Hepatocyte (in vitro differentiated cells): Measurements from ENCODE around the gene RUNX1. TPM values are rescaled to one million over a fixed set of nuclear protein-coding genes. Genes with fewer than 3 reads are reported as not detected.
"Not testable (repeated sequence)": the region's sequence is repeated elsewhere in the genome, so short reads cannot be mapped to it uniquely, and the experiment has no call there.

Experiments
- DNase-seq: peaks from one replicate; pipeline ENCODE4 v3.0.0-alpha.2; 2016; ENCODE audit warnings: low spot score
- H2AFZ ChIP-seq: fragments of 200-600 bp; sonication (generic); 2 replicates; pipeline ENCODE4 v1.6.0; 2016; ENCODE audit warnings: antibody characterized with exemption, mild to moderate bottlenecking
- H3K27ac ChIP-seq: fragments of 200-600 bp; sonication (generic); 2 replicates; pipeline ENCODE4 v1.5.1; 2016; ENCODE audit warnings: mild to moderate bottlenecking
- H3K27me3 ChIP-seq: fragments of 200-600 bp; sonication (generic); 2 replicates; pipeline ENCODE4 v1.6.1; 2016
- H3K36me3 ChIP-seq: fragments of 200-600 bp; sonication (generic); replicated peaks from 2 replicates; pipeline ENCODE4 v1.5.1; 2016; ENCODE audit warnings: low read depth; ENCODE audit not compliant: insufficient read depth
- H3K4me1 ChIP-seq: fragments of 200-600 bp; sonication (generic); 2 replicates; pipeline ENCODE4 v1.5.1; 2016; ENCODE audit warnings: mild to moderate bottlenecking, moderate library complexity; ENCODE audit not compliant: insufficient read depth
- H3K4me2 ChIP-seq: fragments of 200-600 bp; sonication (generic); 2 replicates; pipeline ENCODE4 v1.6.0; 2016
- H3K4me3 ChIP-seq: fragments of 200-600 bp; sonication (generic); 2 replicates; pipeline ENCODE4 v1.5.1; 2016; ENCODE audit warnings: mild to moderate bottlenecking
- H3K79me2 ChIP-seq: fragments of 200-600 bp; sonication (generic); 2 replicates; pipeline ENCODE4 v1.6.0; 2017; ENCODE audit warnings: mild to moderate bottlenecking
- H3K9me2 ChIP-seq: fragments of 200-600 bp; sonication (generic); replicated peaks from 2 replicates; pipeline ENCODE4 v1.6.0; 2017; ENCODE audit warnings: mild to moderate bottlenecking; ENCODE audit not compliant: insufficient read depth
- H3K9me3 ChIP-seq: fragments of 200-600 bp; sonication (generic); 2 replicates; pipeline ENCODE4 v1.5.1; 2016; ENCODE audit warnings: low read depth, mild to moderate bottlenecking
- H4K20me1 ChIP-seq: fragments of 200-600 bp; sonication (generic); 2 replicates; pipeline ENCODE4 v1.6.0; 2016; ENCODE audit warnings: mild to moderate bottlenecking; ENCODE audit not compliant: insufficient read depth, poor library complexity, severe bottlenecking
- CTCF ChIP-seq: fragments of 200-600 bp; sonication (generic); IDR thresholded peaks from 2 replicates; pipeline ENCODE4 v1.5.1; 2016; ENCODE audit warnings: antibody characterized with exemption, mild to moderate bottlenecking; ENCODE audit not compliant: poor library complexity
- EZH2 ChIP-seq: fragments of 200-600 bp; sonication (generic); IDR thresholded peaks from 2 replicates; pipeline ENCODE4 v1.6.1; 2016; ENCODE audit warnings: antibody characterized with exemption, mild to moderate bottlenecking, borderline replicate concordance
- EZH2phosphoT487 ChIP-seq: fragments of 200-600 bp; sonication (generic); IDR thresholded peaks from one replicate; pipeline ENCODE4 v1.6.1; 2018; ENCODE audit warnings: antibody characterized with exemption, mild to moderate bottlenecking, low read depth, moderate library complexity; ENCODE audit not compliant: unreplicated experiment, severe bottlenecking
- WGBS: methylation state at CpG from one replicate; pipeline ENCODE4 v1.1.6; 2016; ENCODE audit warnings: low lambda C conversion rate; ENCODE audit errors: missing lambda C conversion rate; 5-methylcytosine and 5-hydroxymethylcytosine counted together
- polyA plus RNA-seq: library from polyadenylated mRNA; unstranded; fragments of >200 nt; fragmentation: Nextera tagmentation; extraction: Ambion mirVana; gene quantifications from 2 replicates; pipeline ENCODE4 v1.2.1, GENCODE V29; 2016
- total RNA-seq: library from RNA; depleted of rRNA; stranded (reverse); fragments of >200 nt; gene quantifications from 2 replicates; pipeline ENCODE4 v1.2.3, GENCODE V29; 2014

The RUNX1 gene
- total and polyA plus RNA-seq, 2 experiments from 2014 or later: 8.5 to 10.9 TPM

GRCh38 chr21:34996304-34997101 is 52.6 kb downstream of the RUNX1 start:
- H3K79me2 ChIP-seq: no peaks in the 10 kb centered on the region
- no peaks in the 10 kb centered on the region for H4K20me1 ChIP-seq
- H3K9me2 ChIP-seq: no peaks in the 10 kb centered on the region
- no peak overlapping the region for H3K4me2 ChIP-seq
- H3K9me3 ChIP-seq: no peaks in the 10 kb centered on the region
- no peaks in the 10 kb centered on the region for H3K36me3 ChIP-seq
- peak overlapping the region; percentile 18 for H3K27ac ChIP-seq
- no peaks in the 10 kb centered on the region for H3K27me3 ChIP-seq
- TF ChIP-seq CTCF (no peak), EZH2 (no peak), EZH2phosphoT487 (no peak)
- 63% methylated on average over 8 of the region's 8 CpGs for whole genome bisulfite sequencing
- no peaks in the 10 kb centered on the region for H3K4me1 ChIP-seq
- DNase-seq: no peak
- no peak overlapping the region for H2AFZ ChIP-seq
- no peak overlapping the region for H3K4me3 ChIP-seq

GRCh38 chr21:34995979-34996303 is 53.2 kb downstream of the RUNX1 start:
- DNase-seq: no peak

GRCh38 chr21:34994766-34995631 is 54.1 kb downstream of the RUNX1 start:
- H3K4me2 ChIP-seq: no peak overlapping the region
- H3K36me3 ChIP-seq: no peaks in the 10 kb centered on the region
- WGBS: 90% methylated on average over 11 of the region's 12 CpGs
- no peak overlapping the region for H3K4me3 ChIP-seq
- H3K27ac ChIP-seq: no peak overlapping the region
- H3K4me1 ChIP-seq: no peaks in the 10 kb centered on the region
- TF ChIP-seq CTCF (no peak), EZH2 (no peak), EZH2phosphoT487 (no peak)
- H3K27me3 ChIP-seq: no peaks in the 10 kb centered on the region
- no peak overlapping the region for H2AFZ ChIP-seq
- no peaks in the 10 kb centered on the region for H3K79me2 ChIP-seq
- H3K9me3 ChIP-seq: no peaks in the 10 kb centered on the region
- no peaks in the 10 kb centered on the region for H4K20me1 ChIP-seq
- H3K9me2 ChIP-seq: no peaks in the 10 kb centered on the region
- DNase-seq: no peak

More at GRCh38 chr21:34995979-34996303, 53.2 kb downstream of the RUNX1 start:
- H3K27ac ChIP-seq: peak overlapping the region; percentile 18
- H2AFZ ChIP-seq: no peak overlapping the region
- no peaks in the 10 kb centered on the region for H3K27me3 ChIP-seq
- H3K4me3 ChIP-seq: no peak overlapping the region
- TF ChIP-seq EZH2phosphoT487 (no peak), CTCF (no peak)
- no peaks in the 10 kb centered on the region for H3K79me2 ChIP-seq
- no peaks in the 10 kb centered on the region for H4K20me1 ChIP-seq
- WGBS: 100% methylated on average over 1 of the region's 1 CpG
- H3K9me2 ChIP-seq: no peaks in the 10 kb centered on the region
- no peak overlapping the region for H3K4me2 ChIP-seq
- H3K9me3 ChIP-seq: no peaks in the 10 kb centered on the region
- no peaks in the 10 kb centered on the region for H3K4me1 ChIP-seq
- H3K36me3 ChIP-seq: no peaks in the 10 kb centered on the region

GRCh38 chr21:34993521-34993921 is 55.6 kb downstream of the RUNX1 start:
- H3K9me3 ChIP-seq, H3K36me3 ChIP-seq, H3K27me3 ChIP-seq, H3K79me2 ChIP-seq, H2AFZ ChIP-seq, H4K20me1 ChIP-seq, H3K4me3 ChIP-seq, H3K9me2 ChIP-seq, H3K4me1 ChIP-seq, DNase-seq, H3K27ac ChIP-seq, H3K4me2 ChIP-seq: not testable (repeated sequence)
- WGBS: 70% methylated on average over 2 of the region's 3 CpGs
